AG04450 (cell line): ENCODE results near the gene GLRX2. TPM values are rescaled to one million over a fixed set of nuclear protein-coding genes. Genes with fewer than 3 reads are reported as not detected.

Experiments used
- CTCF ChIA-PET: fragments of 300-600, 350-600 bp; formaldehyde crosslinking; extraction: SDS; loops from one replicate; lab custom pipeline; 2022; ENCODE audit warnings: antibody characterized with exemption, inconsistent platforms; lab: Charles Lee
- POLR2A ChIA-PET: fragments of 350-600 bp; formaldehyde crosslinking; extraction: SDS; loops from one replicate; lab custom pipeline; 2021; ENCODE audit warnings: antibody characterized with exemption, inconsistent platforms; lab: Yijun Ruan, JAX
- DNase-seq: peaks from one replicate; pipeline ENCODE4 v3.0.0-alpha.2; 2011; ENCODE audit warnings: low read depth, low spot score
- H3K27ac ChIP-seq: one replicate; pipeline ENCODE4 v1.5.1; 2012; ENCODE audit warnings: low read depth, low read length, control low read depth
- H3K27me3 ChIP-seq: one replicate; pipeline ENCODE4 v1.6.0; 2012; ENCODE audit warnings: low read length; ENCODE audit not compliant: control insufficient read depth, insufficient read depth
- H3K4me3 ChIP-seq: 2 replicates; pipeline ENCODE4 v1.5.1; 2011; ENCODE audit warnings: mild to moderate bottlenecking, low read depth, low read length, control low read depth
- H3K9me3 ChIP-seq: 2 replicates; pipeline ENCODE4 v1.5.1; 2012; ENCODE audit warnings: low read length; ENCODE audit not compliant: control insufficient read depth, insufficient read depth
- CTCF ChIP-seq: IDR thresholded peaks from 2 replicates; pipeline ENCODE4 v1.5.1; 2011; ENCODE audit warnings: low read depth, low read length, control low read depth, inconsistent platforms
- polyA minus RNA-seq: library from RNA; depleted of rRNA, polyadenylated mRNA; stranded (reverse); fragments of >200 nt; gene quantifications from 2 replicates; pipeline ENCODE4 v1.2.3, GENCODE V29; 2011; rRNA and poly(A)+ RNA removed
- polyA plus RNA-seq: library from polyadenylated mRNA; depleted of rRNA; stranded (reverse); fragments of >200 nt; gene quantifications from 2 replicates; pipeline ENCODE4 v1.2.3, GENCODE V29; 2011; rRNA removed

The GLRX2 gene
- polyA plus RNA-seq = 20.9 and 33.5 TPM in 2 replicates
- 2.0 and 5.6 TPM in 2 replicates for polyA minus RNA-seq

- DNase-seq = peak; percentile 52
- H3K27me3 ChIP-seq = no peaks in the 10 kb centered on the region
- POLR2A ChIA-PET = interaction anchor here (1.0 to 2.7 kb wide), 5 partner anchors 11 to 46 kb away, joined by 3 to 41 read pairs (median 5); partner anchors contain the start of genes CDC73, RO60 and UCHL5
- no peaks in the 10 kb centered on the region; the same call in 1 of the 2 replicates for H3K9me3 ChIP-seq
- TF ChIP-seq CTCF = no peak; the same call in 1 of the 2 replicates
- peak within 1 kb of the TSS; percentile 79 for H3K4me3 ChIP-seq
- peak within 1 kb of the TSS; percentile 87 for H3K27ac ChIP-seq
- CTCF ChIA-PET = interaction anchor here (0.8 to 5.1 kb wide), 4 partner anchors 9 to 46 kb away, joined by 3 to 46 read pairs (median 4); partner anchors contain the start of genes CDC73, RO60 and UCHL5
Observed at GRCh38 chr1:193104907-193105820, at the start of gene GLRX2. TSS of gene GLRX2 (minus strand) at chr1:193105414. CDS start at chr1:193105382, 32 bp downstream.

- Histone ChIP-seq H3K9me3 (no peaks in the 10 kb centered on the region), H3K27me3 (no peaks in the 10 kb centered on the region), H3K27ac (no peak overlapping the region), H3K4me3 (no peak overlapping the region)
- no peak for DNase-seq
- TF ChIP-seq CTCF = no peak
- ChIA-PET CTCF (no interaction called here), POLR2A (no interaction called here)
Observed at GRCh38 chr1:193144999-193145398, 39.8 kb upstream of the GLRX2 start.

GRCh38 chr1:193144361-193144938 is 39.2 kb upstream of the GLRX2 start:
- CTCF ChIA-PET = interaction anchor here (1.4 kb wide), 1 partner anchor 18 kb away, joined by 5 read pairs; no protein-coding TSS in a partner anchor
- H3K27ac ChIP-seq = no peak overlapping the region
- no peaks in the 10 kb centered on the region for H3K9me3 ChIP-seq
- no peak overlapping the region for H3K4me3 ChIP-seq
- no peak for DNase-seq
- no peak for TF ChIP-seq CTCF
- no peaks in the 10 kb centered on the region for H3K27me3 ChIP-seq
- POLR2A ChIA-PET = no interaction called here

- peak; percentile 38 for TF ChIP-seq CTCF
- Histone ChIP-seq H3K4me3 (no peak overlapping the region), H3K27ac (no peak overlapping the region), H3K9me3 (no peaks in the 10 kb centered on the region), H3K27me3 (no peaks in the 10 kb centered on the region)
- no peak for DNase-seq
- ChIA-PET CTCF (interaction anchor here (0.5 to 1.9 kb wide), 13 partner anchors 9 to 493 kb away, joined by 3 to 10 read pairs (median 4); no protein-coding TSS in a partner anchor), POLR2A (no interaction called here)
Observed at GRCh38 chr1:193143285-193143684, 38.1 kb upstream of the GLRX2 start.
